HG03457 (cell line): ENCODE measurements around the gene PLEKHA7.
"Not testable (repeated sequence)": the region's sequence is repeated elsewhere in the genome, so short reads cannot be mapped to it uniquely, and the experiment has no call there.

Experiments
- ATAC-seq: cut with Tn5 transposase; IDR thresholded peaks from one replicate; pipeline ENCODE4 v1.9.1; 2021; ENCODE audit warnings: moderate number of reproducible peaks; ENCODE audit not compliant: unreplicated experiment

Gene PLEKHA7

GRCh38 chr11:16977136-16977993, 36.8 kb downstream of the PLEKHA7 start:
- no peak for ATAC-seq

- ATAC-seq: no peak
These were observed 37.8 kb downstream of the PLEKHA7 start for GRCh38 chr11:16976379-16976778.

- no peak for ATAC-seq
These were observed 38.3 kb downstream of the PLEKHA7 start for GRCh38 chr11:16975906-16976305.

GRCh38 chr11:16973338-16973964, 40.8 kb downstream of the PLEKHA7 start:
- no peak for ATAC-seq

GRCh38 chr11:16969010-16969999, 44.9 kb downstream of the PLEKHA7 start:
- ATAC-seq: no peak

GRCh38 chr11:16968196-16968595, 46.0 kb downstream of the PLEKHA7 start:
- no peak for ATAC-seq

- ATAC-seq: no peak
These were observed 47.1 kb downstream of the PLEKHA7 start for GRCh38 chr11:16966930-16967671.

- ATAC-seq: no peak
These were observed 49.7 kb downstream of the PLEKHA7 start for GRCh38 chr11:16964501-16964900.

- ATAC-seq: no peak
These were observed 50.8 kb downstream of the PLEKHA7 start for GRCh38 chr11:16963316-16963876.

GRCh38 chr11:16962589-16962988, 51.6 kb downstream of the PLEKHA7 start:
- not testable (repeated sequence) for ATAC-seq

GRCh38 chr11:16962146-16962545, 52.1 kb downstream of the PLEKHA7 start:
- ATAC-seq: no peak

GRCh38 chr11:16960250-16960649, 54.0 kb downstream of the PLEKHA7 start:
- ATAC-seq: no peak

GRCh38 chr11:16959602-16960001, 54.6 kb downstream of the PLEKHA7 start:
- ATAC-seq: no peak

GRCh38 chr11:16958833-16959232, 55.4 kb downstream of the PLEKHA7 start:
- no peak for ATAC-seq

- ATAC-seq: no peak
These were observed 57.6 kb downstream of the PLEKHA7 start for GRCh38 chr11:16956538-16957153.

GRCh38 chr11:16953663-16954062, 60.6 kb downstream of the PLEKHA7 start:
- no peak for ATAC-seq

GRCh38 chr11:16946477-16947282, 67.5 kb downstream of the PLEKHA7 start:
- ATAC-seq: peak; percentile 44

GRCh38 chr11:16945671-16946469, 68.3 kb downstream of the PLEKHA7 start:
- peak; percentile 63 for ATAC-seq
